Testis (tissue), 3 donors: ENCODE measurements around the gene SHC3. TPM values are rescaled to one million over a fixed set of nuclear protein-coding genes. Genes with fewer than 3 reads are reported as not detected.

ENCODE experiments used
- DNase-seq: peaks from one replicate; pipeline ENCODE4 v3.0.0-alpha.2; 2019
- H3K27ac ChIP-seq, 2 donors: fragments of 200-600 bp; sonication (generic); one replicate each; pipeline ENCODE4 v1.5.1; 2019
- H3K27me3 ChIP-seq: fragments of 200-600 bp; sonication (generic); one replicate; pipeline ENCODE4 v1.5.1; 2019
- H3K36me3 ChIP-seq: fragments of 200-600 bp; sonication (generic); one replicate; pipeline ENCODE4 v1.5.1; 2017; ENCODE audit warnings: low read depth; ENCODE audit errors: missing control alignments
- H3K4me1 ChIP-seq: fragments of 200-600 bp; sonication (generic); one replicate; pipeline ENCODE4 v1.5.1; 2019
- H3K4me3 ChIP-seq, 2 donors: fragments of 200-600 bp; sonication (generic); one replicate each; pipeline ENCODE4 v1.5.1; 2017 to 2019
- H3K9me3 ChIP-seq: fragments of 200-600 bp; sonication (generic); one replicate; pipeline ENCODE4 v1.5.1; 2017
- POLR2A ChIP-seq: fragments of 450-650 bp; IDR thresholded peaks from one replicate; pipeline ENCODE4 v1.6.1; 2017; ENCODE audit warnings: antibody characterized with exemption, mild to moderate bottlenecking, moderate library complexity
- WGBS, 2 donors: methylation state at CpG; one replicate each; pipeline ENCODE4 v1.1.5; 2018; 5-methylcytosine and 5-hydroxymethylcytosine counted together
- intact Hi-C: fragments of 100-400 bp; cut with DNase I; formaldehyde crosslinking; loops from one replicate; pipeline ENCODE4 v1.15.1; 2023; ENCODE audit warnings: low total_unique reads
- polyA plus RNA-seq: library from polyadenylated mRNA; stranded (reverse); fragments of 350-450 nt; fragmentation: Illumina TruSeq; extraction: RNeasy Lipid Tissue Mini Kit (QIAGEN cat#74804); gene quantifications from one replicate; pipeline ENCODE4 v1.2.3, GENCODE V29; 2014; ENCODE audit warnings: low read depth, low replicate concordance; ENCODE audit not compliant: insufficient read depth
- total RNA-seq, 2 donors: library from RNA; depleted of rRNA; stranded (reverse); fragments of >200 nt; gene quantifications; one replicate each; pipeline ENCODE4 v1.2.3, GENCODE V29; 2016
- TF ChIP-seq, protein P1 (sequence below), 3 experiments: fragments of 450-650 bp in 2 of 3; fragments of 200-600 bp in 1 of 3; sonication (generic) in 1 of 3; IDR thresholded peaks; one replicate each; pipeline ENCODE4 v1.5.1; 2016 to 2019; ENCODE audit warnings: antibody characterized with exemption in 3 of 3, mild to moderate bottlenecking in 2 of 3, moderate library complexity in 1 of 3

SHC3 gene
- total and polyA plus RNA-seq, 3 donors from 2014 or later = 0.37 to 0.87 (median 0.82) TPM

DNA sequence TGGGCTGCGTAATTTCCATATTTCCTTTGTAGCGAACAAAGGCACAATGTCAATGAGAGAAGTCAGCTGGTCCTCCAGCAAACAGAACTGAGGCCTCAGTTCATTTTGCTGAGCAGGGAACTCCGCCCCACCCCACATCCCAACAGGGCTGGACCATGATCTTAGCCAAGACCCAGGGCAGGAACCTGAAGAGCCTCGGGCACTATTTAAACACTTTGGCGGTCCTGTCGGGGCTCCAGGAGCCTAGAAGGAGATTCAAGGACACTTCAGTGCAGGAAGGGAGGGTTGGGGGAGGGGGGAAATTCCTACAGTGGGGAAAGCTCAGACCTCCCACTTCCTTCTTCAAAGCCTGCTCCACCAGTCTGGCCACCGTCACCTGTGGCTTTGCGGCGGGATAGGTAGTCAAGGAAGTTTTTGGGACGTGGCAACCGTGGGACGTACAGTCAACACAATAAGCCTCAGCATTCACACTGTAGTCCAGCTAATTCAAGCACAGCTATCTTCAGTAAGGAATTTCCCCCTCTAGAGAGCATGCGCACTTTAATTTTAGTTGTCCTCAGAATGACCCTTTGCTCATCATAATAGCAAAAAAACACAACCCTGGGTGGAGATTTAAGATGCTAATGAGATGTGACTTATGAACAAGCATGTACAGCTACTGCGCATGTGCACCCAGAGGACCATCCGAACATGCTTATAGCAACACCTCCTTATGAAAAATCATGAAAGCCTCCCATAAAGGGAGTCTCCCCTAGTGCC lies 156.4 kb downstream of the SHC3 start:
- Histone ChIP-seq H3K27ac (peak overlapping the region in 1 of 2 donors; percentile 61), H3K36me3 (no peaks in the 10 kb centered on the region), H3K4me3 (no peak overlapping the region), H3K4me1 (peaks cover 34% of the 10 kb centered on the region), H3K9me3 (no peaks in the 10 kb centered on the region), H3K27me3 (no peaks in the 10 kb centered on the region)
- no peak for TF ChIP-seq POLR2A
- TF ChIP-seq, protein P1, sequence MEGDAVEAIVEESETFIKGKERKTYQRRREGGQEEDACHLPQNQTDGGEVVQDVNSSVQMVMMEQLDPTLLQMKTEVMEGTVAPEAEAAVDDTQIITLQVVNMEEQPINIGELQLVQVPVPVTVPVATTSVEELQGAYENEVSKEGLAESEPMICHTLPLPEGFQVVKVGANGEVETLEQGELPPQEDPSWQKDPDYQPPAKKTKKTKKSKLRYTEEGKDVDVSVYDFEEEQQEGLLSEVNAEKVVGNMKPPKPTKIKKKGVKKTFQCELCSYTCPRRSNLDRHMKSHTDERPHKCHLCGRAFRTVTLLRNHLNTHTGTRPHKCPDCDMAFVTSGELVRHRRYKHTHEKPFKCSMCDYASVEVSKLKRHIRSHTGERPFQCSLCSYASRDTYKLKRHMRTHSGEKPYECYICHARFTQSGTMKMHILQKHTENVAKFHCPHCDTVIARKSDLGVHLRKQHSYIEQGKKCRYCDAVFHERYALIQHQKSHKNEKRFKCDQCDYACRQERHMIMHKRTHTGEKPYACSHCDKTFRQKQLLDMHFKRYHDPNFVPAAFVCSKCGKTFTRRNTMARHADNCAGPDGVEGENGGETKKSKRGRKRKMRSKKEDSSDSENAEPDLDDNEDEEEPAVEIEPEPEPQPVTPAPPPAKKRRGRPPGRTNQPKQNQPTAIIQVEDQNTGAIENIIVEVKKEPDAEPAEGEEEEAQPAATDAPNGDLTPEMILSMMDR (IDR thresholded peaks at IDR 0.05) = no peak
- intact Hi-C loops = no loop called here
- WGBS, 2 donors = 31 to 45% methylated on average over 15 of the region's 15 CpGs
- DNase-seq = no peak

DNA sequence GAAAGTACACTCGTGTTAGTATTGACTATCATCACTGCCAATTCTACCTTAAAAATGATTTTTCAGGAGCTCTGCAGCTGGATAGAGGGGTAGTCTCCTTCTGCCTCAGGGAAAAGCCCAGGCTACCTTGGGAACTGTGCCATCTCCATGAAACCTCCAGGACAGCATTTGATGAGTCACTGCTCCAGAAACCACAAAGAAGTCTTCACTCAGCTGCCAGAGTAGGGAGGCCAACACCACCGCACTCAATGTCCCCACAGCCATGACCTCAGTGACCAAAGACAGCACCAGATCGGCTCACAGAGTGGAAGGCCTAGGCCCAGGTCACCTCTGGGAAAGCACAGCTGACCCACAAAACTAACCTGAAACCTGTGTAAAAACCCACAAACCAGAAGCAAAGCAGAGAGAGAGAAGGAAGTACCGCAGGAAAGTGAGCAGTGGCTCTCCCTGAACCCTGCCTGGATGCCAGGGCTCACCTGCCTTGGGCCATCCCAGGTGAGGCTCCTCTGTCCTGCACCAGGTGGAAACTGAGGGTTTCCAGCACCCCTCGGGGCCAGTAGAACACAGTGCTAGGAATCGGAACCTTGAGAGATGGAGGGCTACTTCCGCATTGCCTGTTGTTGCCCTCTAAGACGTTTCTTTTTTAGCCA lies 157.3 kb downstream of the SHC3 start:
- Histone ChIP-seq H3K36me3 (no peaks in the 10 kb centered on the region), H3K4me3 (no peak overlapping the region), H3K27me3 (no peaks in the 10 kb centered on the region), H3K4me1 (peaks cover 34% of the 10 kb centered on the region), H3K9me3 (no peaks in the 10 kb centered on the region), H3K27ac (peak overlapping the region; percentile 18 to 61)
- DNase-seq = peak; percentile 69
- intact Hi-C loops = no loop called here
- WGBS, 2 donors = 44 to 56% methylated on average over 8 of the region's 8 CpGs
- TF ChIP-seq, protein P1 (IDR thresholded peaks at IDR 0.05) = no peak
- TF ChIP-seq POLR2A = no peak

DNA sequence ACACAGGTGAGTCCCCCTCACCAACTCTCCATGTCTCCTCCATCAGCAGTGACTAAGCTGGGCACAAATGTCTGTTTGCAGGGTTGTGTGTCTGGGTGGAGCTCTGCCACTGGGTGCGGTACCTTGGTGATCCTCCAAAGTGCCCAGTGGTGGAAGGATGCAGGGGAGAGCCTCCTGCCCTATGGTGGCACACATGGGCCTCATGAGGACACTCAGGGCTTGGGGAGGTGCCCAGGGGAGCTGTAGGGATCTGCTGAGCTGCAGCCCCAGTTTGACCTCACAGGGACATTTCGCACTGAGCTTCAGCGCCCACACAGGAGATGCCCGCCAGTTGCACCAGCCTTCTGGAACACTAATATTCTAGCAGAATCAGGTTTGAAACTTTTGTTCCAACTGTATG lies 157.9 kb downstream of the SHC3 start:
- H3K27ac ChIP-seq = no peak overlapping the region
- 62 to 78% methylated on average over 4 of the region's 4 CpGs for WGBS, 2 donors
- intact Hi-C loops = no loop called here

DNA sequence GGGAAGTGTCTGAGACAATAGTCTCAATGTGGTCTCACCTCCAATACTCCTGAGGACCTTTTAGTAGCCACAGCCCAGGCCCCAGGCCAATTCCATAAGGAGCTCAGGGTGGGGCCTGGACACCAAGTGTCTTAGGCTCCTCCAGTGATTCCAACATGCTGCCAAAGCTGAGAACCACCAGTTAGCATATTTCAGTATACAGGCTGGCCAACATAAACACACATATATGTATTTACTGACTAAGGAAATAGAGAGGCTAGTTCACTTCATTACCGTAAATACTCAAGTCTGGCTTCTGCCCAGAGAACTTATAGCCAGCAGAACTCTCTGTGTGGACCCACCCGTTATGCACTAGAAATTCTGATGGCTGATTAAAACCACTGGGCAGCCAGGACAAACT lies 163.3 kb downstream of the SHC3 start:
- H3K36me3 ChIP-seq = no peaks in the 10 kb centered on the region
- DNase-seq = no peak
- H3K27me3 ChIP-seq = no peaks in the 10 kb centered on the region
- intact Hi-C loops = no loop called here
- no peak for TF ChIP-seq POLR2A
- TF ChIP-seq, protein P1 (IDR thresholded peaks at IDR 0.05) = no peak
- no peaks in the 10 kb centered on the region for H3K4me1 ChIP-seq
- WGBS, 2 donors = 92 to 100% methylated on average over 2 of the region's 2 CpGs
- H3K27ac ChIP-seq = no peak overlapping the region
- no peak overlapping the region for H3K4me3 ChIP-seq
- H3K9me3 ChIP-seq = no peaks in the 10 kb centered on the region

More for the DNA sequence above, 157.9 kb downstream of the SHC3 start:
- Histone ChIP-seq H3K9me3 (no peaks in the 10 kb centered on the region), H3K36me3 (no peaks in the 10 kb centered on the region), H3K27me3 (no peaks in the 10 kb centered on the region), H3K4me3 (no peak overlapping the region), H3K4me1 (peaks cover 34% of the 10 kb centered on the region)
- TF ChIP-seq, protein P1 (IDR thresholded peaks at IDR 0.05) = no peak
- no peak for TF ChIP-seq POLR2A
- DNase-seq = no peak
